GM18951 (cell line): ENCODE results near the gene SPAG7.
A peak's percentile ranks its signal among the peaks of the same experiment; 100 is the strongest.

Experiments used
- POLR2A ChIP-seq: IDR thresholded peaks from 4 replicates; pipeline ENCODE4 v1.6.1; 2011; ENCODE audit warnings: mild to moderate bottlenecking; ENCODE audit not compliant: insufficient read length, insufficient read depth; ENCODE audit errors: extremely low read depth
- in situ Hi-C: fragments of 300-500 bp; cut with MboI; formaldehyde crosslinking; loops from one replicate; pipeline ENCODE4 v1.12.0; 2022; ENCODE audit warnings: low sequenced_read_pairs, mixed read lengths, inconsistent platforms; ENCODE audit not compliant: unreplicated experiment

The SPAG7 gene

DNA sequence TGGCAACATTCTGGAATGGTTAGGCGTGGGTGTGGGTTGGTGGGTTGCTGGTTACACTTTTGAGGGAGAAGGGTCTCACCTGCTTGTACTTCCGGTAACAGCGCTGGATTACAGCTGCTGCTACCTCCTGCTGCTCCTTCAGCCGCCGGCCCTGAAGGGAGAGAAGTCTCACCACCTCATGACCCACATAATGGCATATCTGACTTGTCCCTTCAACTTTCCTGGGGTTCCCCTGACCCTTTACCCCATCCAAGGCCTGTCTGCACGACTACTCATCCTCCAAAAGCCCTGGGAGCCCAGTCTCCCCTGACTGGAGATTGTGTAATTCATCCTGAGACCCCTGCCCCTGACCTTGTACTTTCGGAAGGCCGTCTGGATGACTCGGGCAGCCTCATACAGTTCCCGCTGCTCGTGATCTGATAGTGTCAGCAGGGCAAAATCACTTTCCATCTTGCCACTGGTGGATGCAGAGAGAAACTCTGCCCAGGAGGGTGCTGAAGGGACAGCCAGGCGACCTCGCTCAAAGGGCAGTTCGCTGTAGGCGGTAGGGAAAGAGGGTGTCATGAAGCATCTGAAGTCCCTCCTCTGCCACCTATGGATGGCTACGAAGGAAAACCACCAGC is 2.0 kb upstream of the SPAG7 start:
- TF ChIP-seq POLR2A = no peak
- in situ Hi-C loops = no loop called here

DNA sequence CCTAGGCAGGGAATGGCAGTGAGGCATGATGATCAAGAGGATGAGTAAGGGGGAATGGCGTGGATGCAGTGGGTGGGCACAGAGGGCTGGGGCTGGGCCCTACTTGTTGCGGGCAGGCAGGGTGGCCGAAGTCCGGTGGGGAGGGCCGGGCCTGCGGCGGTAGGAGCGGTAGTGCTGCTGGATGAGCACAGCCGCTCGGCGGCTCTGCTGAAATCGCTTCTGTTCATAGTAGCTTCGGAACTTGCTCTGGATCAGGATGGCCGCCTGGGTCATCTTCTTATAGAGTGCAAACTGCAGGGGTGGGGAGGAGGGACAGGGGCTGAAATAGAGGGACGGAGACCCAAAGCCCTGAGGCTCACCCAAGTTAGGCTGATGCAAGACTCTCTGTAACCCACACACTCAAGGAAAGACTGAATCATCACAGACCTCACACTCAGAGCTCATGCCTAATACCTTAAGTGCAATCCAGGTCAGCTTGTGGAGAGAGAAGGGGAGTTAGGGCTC is 1.5 kb upstream of the SPAG7 start:
- in situ Hi-C loops = no loop called here
- no peak for TF ChIP-seq POLR2A

DNA sequence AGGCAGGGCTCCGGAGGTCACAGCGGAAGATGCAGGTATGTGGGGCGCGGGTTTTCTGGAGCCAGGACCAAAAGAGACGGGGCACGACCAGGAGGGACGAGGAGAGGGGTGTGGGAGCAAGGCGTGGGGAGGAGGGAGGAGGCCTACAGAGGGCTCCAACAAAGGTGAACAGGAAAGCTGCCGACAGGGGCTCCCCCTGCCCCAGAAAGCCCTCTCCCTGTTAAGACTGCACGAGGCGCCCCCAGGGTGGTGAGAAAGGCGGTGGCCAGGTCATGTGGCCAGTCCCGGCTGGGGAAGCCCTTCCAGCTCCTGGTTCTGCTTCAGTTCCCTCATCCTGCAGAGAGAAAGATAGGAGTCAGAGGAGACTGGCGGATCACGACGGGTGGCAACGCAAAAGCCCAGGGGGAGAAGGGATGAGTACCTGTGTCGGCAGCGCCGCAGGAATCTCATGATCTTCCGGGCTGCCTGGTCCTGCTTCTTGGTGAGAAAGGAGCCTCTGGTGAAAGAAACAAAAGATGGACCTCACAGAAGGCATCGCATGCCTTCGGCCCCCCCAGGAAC is 949 bp upstream of the SPAG7 start:
- no peak for TF ChIP-seq POLR2A
- in situ Hi-C loops = no loop called here

DNA sequence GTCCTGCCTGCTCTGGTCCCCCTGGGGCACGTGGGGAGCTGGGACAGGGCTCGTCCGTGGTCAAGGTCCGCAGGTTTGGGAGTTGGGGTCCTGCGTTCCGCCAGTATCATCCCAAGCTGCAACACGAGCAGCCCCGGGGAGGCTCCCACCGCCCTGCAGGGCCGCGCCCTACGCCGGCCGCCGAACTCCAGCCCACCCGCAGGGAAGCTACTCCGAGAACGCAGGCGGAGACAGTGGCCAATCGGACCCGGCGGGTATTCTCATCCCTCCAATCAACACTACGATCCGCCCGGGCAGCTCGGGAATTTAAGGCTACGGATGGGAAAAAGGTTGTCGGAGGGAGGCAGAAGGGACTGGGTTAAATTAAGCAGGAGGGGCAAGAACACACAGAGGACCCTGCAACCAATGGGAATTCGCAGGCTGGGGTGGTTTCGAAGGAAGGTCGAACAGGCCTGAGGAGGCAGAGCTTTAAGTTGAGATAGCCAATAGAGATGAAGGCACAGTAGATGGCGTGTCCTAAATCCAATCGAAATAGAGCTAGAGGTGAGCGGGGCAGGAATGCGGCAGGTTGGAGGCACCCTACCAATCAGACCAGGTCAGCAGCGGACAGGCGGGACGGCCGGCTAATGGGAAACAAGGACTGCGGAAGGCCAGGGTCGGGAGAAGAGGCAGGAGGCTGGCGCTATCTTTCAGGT is 626 bp downstream of the SPAG7 start:
- TF ChIP-seq POLR2A = peak; percentile 46
- in situ Hi-C loops = no loop called here

DNA sequence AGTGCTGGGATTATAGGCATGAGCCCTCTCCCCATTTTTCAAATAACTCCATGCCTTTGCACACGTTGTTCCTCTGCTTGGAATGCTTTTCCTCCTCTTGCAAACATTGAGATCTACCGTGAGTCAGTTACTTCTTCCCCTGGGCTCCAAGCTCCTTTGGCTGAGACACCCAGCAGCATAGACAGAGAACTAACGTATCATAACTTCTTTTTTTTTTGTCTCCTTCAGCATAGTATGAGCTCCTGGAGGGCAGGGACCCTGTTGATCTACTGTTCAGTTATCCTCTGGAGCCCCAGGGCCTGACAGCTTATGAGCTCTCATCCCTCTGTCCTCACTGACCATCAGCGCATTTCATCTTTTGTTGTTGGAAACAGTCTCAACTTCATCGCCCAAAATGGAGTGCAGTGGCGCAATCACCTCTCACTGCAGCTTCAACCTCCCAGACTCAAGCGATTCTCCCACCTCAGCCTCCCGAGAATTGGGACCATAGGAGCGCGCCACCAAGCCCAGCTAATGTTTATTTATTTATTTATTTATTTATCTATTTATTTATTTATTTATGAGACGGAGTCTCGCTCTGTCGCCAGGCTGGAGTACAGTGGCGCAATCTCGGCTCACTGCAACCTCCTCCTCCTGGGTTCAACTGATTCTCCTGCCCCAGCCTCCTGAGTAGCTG is 2.2 kb downstream of the SPAG7 start:
- no peak for TF ChIP-seq POLR2A
- in situ Hi-C loops = no loop called here

DNA sequence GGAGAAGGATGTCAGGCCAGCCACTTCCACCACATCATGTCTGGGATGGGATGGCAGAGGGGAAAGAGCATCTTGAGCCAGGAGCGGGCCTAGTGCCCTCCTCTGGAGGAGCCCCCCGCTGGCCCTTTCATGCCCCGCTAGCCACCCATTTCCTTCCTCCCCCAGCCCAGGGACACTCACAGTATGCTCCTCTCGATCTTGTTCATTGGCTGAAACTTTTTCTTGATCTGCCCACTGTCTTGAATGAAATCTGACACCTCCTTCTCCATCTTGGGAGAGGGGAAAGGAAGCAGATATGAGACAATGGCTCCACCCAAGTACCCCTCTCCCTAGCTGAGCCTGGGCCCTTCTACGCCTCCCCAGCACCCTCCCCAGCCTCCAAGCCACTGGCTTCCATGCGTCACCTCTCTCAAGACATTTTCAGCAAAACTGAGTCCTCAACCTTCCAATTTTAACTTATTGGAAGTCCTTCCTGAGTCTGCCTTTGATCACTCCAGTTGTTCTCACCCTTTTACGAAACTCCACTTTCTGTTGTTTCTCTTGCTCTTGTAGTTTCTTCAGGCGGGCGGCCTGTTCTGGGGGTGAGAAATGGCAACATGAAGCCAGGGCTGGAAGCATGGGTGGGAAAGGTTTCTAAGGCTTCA is 7.2 kb downstream of the SPAG7 start:
- in situ Hi-C loops = no loop called here
- no peak for TF ChIP-seq POLR2A

DNA sequence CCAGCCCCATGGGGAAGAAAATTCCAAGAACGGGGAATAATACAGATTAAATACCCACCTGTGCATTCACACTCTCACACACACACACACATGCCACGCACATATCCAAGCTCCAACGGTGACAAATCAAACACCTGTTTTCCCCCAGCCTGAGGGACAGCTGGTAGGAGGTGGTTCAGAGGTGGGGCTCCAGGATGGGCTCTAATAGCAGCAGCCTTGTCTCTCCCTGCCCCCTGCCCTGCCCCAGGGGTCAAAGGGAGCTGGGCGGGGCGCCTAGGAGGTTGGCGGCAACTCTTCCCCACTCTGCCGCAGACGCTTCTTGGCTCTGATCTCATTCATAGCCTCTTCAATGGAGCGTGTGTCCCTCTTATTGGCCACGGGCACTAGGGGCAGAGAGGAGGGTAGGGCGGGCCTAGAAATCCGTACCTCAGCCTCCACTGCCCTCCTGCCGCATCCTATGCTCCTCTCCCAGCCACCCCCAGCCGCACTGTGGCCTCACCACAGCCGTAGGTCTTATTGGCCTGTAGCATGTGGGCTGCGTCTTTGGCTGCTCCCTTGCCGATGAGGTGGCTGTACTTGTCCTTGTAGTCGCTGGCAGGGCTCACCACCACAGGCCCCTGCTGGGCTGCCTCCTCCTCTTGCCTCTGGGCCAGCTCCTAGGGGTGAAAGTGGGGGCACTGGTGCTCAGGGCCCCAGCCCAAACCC is 8.2 kb downstream of the SPAG7 start:
- in situ Hi-C loops = no loop called here
- no peak for TF ChIP-seq POLR2A

DNA sequence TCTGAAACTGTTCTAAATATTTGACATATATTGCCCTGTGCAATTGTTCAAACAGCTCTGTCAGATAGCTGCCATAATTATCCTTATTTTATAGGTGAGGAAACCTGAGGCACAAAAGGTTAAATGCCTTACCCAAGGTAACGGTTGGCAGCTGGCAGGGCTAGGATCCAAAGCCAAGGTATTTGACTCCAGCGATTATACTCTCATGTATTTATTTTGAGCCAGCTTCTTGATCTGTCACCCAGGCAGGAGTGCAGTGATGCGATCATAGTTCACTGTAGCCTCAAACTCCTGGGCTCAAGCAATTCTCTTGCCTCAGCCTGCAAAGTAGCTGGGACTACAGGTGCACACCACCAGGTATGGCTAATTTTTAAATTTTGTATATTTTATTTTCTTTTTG is 9.5 kb downstream of the SPAG7 start:
- in situ Hi-C loops = no loop called here

DNA sequence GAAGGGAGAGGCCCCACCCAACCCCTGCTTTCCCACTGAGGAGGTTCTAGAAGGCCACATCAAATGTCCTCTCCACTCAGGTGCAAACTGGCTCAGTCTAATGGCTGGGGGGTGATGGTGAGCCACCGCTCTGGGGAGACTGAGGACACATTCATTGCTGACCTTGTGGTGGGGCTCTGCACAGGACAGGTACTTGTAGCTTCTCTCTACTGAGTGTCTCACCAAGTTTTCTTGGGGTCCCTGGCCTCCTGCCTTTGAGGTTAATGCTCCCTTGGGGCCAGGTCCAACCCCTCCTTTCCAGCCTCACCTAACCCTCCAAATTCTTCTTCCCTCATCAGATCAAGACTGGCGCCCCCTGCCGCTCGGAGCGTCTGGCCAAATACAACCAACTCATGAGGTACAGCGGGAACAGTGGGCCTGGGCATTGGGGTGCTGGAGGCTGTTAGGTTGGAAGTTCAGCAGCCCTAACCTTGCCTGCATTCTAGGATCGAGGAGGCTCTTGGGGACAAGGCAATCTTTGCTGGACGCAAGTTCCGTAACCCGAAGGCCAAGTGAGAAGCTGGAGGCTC is 11.0 kb downstream of the SPAG7 start:
- in situ Hi-C loops = no loop called here

More for the DNA sequence above, 9.5 kb downstream of the SPAG7 start:
- TF ChIP-seq POLR2A = no peak

DNA sequence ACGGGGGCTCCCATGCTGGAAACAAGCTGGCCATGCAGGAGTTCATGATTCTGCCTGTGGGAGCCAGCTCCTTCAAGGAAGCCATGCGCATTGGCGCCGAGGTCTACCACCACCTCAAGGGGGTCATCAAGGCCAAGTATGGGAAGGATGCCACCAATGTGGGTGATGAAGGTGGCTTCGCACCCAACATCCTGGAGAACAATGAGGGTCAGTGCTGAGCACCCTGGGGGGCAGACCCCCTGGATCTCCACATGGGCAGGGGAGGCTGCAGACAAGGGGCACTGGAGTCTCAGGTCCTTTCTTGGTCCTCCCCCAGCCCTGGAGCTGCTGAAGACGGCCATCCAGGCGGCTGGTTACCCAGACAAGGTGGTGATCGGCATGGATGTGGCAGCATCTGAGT is 12.5 kb downstream of the SPAG7 start:
- in situ Hi-C loops = no loop called here
- no peak for TF ChIP-seq POLR2A

More for the DNA sequence above, 11.0 kb downstream of the SPAG7 start:
- TF ChIP-seq POLR2A = no peak

DNA sequence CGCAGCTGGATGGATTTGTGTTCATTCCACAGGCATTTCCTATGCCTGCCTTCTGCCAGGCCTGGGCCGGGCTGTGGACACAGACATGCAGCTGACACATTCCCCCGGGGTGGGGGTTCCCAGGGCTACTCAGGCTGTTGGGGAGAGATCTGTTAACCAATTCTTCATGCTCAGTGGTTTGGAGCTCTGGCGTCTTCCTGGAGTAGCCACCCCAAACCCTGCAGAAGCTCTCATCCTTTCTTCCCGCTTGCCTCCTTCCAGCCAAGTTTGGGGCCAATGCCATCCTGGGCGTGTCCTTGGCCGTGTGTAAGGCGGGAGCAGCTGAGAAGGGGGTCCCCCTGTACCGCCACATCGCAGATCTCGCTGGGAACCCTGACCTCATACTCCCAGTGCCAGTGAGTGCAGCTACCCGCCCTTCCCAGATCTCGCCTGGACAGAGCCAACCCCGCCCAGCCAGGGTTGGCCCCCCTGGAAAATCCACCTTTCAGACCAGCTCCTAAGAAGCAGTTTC is 14.1 kb downstream of the SPAG7 start:
- TF ChIP-seq POLR2A = no peak
- in situ Hi-C loops = no loop called here

DNA sequence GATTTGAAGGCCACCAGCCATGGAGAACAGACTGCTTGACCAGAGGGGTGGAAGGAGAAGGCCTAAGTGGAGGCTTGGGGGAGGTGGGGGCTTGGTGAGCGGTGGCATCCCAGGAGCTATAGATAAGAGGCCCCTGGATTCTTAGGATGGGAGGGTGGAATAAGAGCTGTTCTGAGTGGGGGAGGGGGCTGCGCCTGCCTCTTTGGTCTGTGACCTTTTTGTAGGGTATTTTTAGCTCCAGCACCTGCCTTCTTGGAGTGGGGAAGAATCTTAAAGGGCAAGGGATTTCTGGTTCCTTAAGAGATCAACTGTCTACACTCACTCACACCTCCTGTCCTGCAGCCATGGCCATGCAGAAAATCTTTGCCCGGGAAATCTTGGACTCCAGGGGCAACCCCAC is 16.1 kb downstream of the SPAG7 start:
- no peak for TF ChIP-seq POLR2A
- in situ Hi-C loops = no loop called here
